NK-92 (cell line): ENCODE data around the gene HIF3A.
"Not testable (repeated sequence)": the region's sequence is repeated elsewhere in the genome, so short reads cannot be mapped to it uniquely, and the experiment has no call there.

Experiments
- DNase-seq: peaks from one replicate; lab custom pipeline; 2025; ENCODE audit not compliant: unreplicated experiment; lab: John Stamatoyannopoulos, UW

The HIF3A gene

DNA sequence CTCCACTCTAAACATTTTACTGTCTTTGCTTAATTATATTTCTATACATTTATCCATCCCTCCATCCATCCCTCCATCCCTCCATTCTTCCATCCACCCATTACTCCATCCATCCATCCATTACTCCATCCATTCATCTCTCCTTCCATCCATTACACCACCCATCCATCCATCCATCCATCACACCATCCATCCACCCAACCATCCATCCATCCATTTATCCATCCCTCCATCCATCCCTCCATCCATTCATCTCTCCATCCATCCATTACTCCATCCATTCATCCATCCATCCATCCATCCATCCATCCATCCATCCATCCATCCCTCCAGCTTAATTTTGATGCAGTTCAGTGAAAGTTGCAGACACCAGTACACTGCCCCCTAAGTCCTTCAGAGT lies 5.0 kb upstream of the HIF3A start:
- DNase-seq = no peak

DNA sequence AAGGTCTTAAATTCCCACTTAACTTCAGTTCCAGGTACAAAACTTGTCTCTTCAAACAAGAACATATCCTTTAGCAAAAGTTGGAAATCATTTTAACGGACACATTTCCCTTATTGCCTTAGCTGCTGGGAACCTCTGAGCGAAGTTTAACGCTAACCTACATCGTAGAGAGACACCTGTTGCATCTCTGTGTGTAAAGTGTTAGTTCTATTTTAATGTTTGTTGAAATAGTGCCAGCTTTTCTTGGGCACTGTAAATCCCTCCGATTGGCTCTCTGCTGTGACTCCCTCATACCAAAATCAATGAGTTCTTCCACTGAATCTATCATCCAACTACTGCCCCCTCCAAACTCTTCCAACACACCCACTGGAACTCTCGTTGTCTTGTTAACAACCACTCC lies 2.3 kb upstream of the HIF3A start:
- DNase-seq = no peak

DNA sequence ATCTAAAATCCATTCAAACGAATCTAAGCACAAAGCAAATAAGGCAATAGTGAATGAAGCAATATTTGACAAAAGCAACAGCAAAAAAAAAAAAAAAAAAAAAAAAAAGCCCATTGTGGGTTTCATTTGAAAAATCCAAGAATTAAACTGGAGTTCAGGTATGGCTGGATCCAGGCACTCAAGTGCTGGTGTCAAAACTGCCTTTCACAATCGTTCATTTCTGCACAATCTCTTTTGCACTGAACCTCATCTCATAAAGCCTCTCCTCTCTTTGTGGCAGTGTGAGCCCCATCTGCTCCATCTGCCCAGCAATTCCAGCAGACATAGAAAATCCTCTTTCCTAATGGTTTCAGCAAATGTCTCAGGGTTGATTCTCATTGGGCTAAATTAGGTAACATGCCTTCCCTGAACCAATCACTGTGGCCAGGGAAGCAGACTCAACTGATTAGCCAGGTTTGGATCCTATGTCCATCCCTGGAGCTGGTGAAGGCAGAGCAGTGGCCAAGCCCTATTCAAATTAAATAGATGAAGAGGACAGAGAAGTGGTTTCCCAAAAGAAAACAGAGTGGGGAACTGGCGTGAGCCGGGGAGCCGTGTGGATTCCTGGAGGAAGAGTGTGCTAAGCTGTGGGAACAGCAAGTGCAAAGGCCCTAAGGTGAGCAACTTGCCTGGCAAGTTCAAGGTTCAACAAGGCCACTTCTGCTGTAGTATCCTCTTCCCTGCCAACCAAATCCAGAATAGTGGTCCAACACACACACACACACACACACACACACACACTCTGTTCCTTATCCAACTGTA lies 1.2 kb upstream of the HIF3A start:
- DNase-seq = no peak

DNA sequence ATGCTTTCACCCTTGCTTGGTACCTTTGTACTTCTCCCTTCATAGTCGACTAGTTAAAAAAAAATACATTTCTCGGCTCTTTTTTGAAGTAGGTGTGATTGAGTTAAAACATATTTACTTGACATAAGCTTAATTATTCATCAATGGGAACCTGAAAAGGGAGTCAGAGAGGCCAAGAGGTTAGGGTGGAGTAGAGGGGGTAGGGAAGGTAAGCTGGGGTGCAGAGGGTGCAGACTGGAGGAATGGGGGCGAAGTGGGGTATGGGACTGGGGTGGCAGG lies 701 bp upstream of the HIF3A start:
- no peak for DNase-seq

- DNase-seq = no peak
Observed at GRCh38 chr19:46297700-46298478, 1.0 kb downstream of the HIF3A start.

DNA sequence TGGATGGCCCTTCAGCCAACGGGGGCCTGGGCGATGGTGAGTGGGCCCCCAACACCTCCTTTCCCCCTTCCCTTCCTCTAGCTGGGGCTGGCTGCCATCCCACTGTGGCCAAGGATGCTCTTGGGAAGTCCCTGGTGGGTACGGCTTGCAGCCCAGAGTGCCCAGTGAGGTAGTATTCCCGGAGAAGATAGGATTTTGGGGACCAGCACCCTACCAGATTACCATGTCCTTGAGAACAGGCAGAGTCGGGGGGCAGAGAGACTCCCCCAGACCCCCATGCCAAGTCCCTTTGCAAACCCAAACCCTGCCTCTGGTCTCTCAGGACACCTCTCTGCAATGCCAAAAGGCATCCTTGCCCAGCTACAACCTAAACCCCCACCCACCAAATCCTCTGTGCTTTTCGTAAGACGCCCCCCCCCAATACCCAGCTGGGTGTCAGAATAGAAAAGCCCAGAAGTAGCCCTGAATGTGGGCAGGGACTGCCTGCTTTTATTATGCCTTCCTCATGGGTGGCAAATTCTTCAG lies 1.7 kb downstream of the HIF3A start:
- no peak for DNase-seq

DNA sequence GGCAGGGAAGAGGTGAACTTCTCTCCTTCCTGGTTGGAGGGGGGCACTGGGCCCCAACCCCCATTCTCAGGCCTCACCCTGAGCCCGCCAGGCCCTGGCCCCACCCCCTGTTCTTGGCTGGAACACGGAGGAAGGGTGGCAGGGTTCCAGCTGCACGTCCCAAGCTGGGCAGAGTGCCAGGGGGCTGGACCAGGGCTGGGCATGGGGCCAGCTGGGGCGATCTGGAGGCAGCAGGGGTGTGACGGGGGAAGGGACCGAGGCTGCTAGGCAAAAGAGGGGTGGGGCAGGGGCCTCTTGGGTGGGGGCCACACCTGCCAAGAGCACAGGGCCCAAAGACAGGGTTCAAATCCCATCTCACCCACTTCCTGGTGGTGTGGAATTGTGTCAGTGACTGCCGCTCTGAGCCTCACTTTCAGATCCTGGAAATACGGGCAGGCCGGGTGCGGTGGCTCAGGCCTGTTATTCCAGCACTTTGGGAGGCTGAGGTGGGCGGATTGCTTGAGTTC lies 2.2 kb downstream of the HIF3A start:
- no peak for DNase-seq

- no peak for DNase-seq
Observed at GRCh38 chr19:46299695-46300094, 2.9 kb downstream of the HIF3A start.

- no peak for DNase-seq
Observed at GRCh38 chr19:46303322-46303690, 6.5 kb downstream of the HIF3A start.

DNA sequence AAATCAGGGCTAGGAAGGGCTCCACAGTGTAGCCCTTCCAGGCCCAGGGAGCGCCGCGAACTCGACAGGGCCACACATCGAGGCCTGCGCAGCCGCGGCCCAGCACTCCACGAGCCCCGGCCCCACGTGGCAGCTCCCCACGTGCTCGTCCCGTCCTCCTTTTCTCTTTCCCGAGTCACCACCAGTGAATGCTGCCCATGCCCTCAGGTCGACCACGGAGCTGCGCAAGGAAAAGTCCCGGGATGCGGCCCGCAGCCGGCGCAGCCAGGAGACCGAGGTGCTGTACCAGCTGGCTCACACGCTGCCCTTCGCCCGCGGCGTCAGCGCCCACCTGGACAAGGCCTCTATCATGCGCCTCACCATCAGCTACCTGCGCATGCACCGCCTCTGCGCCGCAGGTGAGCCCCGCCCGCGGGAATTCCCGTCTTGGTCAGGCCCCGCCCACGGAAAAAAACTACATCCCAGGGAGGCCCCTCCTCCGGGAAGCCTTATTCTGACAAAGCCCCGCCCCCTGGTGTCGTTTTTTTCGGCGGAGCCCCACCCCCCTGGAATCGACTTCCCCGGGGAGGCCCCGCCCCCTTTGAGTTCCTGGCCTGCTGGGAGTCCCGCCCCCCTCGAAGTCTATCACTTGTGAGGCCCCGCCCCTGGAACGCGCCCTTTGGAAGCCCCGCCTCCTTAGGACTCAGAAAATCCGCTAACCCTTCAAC lies 7.0 kb downstream of the HIF3A start:
- DNase-seq = no peak

GRCh38 chr19:46306501-46306900 lies 9.7 kb downstream of the HIF3A start:
- DNase-seq = no peak

DNA sequence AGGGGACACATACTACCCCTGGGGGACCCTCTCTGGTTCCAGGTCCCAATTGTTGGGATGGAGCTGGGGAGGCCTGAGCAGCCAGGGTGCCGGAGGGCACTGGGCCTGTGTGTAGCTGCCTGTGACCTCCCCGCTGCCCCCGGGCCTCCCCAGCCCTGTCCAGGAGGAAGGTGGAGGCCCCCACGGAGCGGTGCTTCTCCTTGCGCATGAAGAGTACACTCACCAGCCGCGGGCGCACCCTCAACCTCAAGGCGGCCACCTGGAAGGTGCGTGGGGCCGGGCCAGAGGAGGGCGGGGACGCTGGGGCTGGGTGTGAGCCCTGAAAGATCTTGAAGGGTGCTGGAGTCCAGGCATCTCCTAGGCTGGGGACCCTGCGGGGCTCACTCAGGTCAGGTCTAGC lies 11.7 kb downstream of the HIF3A start:
- no peak for DNase-seq

- DNase-seq = no peak
Observed at GRCh38 chr19:46309056-46309455, 12.2 kb downstream of the HIF3A start.

- no peak for DNase-seq
Observed at GRCh38 chr19:46311444-46311843, 14.6 kb downstream of the HIF3A start.

DNA sequence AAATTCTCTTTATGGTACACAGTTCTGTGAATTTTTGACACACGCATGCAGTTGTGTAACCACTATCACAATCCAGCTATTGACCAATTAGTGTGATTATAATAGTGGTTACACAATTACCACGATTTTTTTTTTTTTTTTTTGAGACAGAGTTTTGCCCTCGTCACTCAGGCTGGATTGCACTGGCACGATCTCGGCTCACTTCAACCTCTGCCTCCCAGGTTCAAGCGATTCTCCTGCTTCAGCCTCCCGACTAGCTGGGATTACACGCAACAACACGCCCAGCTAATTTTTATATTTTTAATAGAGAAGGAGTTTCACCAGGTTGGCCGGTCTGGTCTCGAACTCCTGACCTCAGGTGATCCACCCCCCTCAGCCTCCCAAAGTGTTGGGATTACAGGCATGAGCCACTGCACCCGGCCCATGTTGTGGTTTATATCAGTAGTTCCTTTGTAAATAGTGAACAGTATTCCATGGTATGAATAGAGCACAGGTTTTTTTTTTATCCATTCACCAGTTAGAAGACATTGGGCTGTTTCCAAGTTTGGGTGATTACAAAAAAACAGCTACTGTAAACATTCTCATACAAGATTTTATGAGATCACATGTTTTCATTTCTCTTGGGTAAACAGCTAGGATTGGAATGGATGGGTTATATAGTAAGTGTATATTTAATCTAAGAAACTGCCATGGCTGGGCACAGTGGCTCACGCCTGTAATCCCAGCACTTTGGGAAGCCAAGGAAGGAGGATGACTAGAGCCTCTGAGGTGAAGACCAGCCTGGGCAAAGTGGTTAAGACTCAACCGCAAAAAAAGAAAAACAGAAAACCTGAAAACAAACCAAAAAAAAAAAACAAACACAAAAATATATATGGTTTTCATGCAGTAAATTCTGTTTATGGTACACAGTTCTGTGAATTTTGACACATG lies 17.0 kb downstream of the HIF3A start:
- DNase-seq = not testable (repeated sequence)

- no peak for DNase-seq
Observed at GRCh38 chr19:46317339-46317738, 20.5 kb downstream of the HIF3A start.

DNA sequence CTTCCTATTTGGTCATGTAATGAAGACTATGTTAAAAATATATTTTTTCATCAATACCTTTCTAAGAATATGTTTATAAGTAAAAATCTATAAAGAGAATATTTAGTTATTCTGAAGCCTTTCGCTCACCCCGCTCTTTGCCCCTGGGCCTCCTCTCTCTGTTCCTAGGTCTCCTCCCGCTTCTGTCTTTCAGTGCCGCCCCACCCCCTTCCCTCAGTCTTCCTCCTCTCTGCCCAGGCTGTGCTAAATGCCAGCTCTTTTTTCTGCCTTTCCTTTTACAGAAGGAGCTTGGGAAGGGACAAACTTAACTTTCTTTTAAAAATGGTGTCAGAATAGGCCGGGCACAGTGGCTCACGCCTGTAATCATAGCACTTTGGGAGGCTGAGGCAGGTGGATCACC lies 22.8 kb downstream of the HIF3A start:
- DNase-seq = no peak

- DNase-seq = no peak
Observed at GRCh38 chr19:46320559-46320958, 23.7 kb downstream of the HIF3A start.

DNA sequence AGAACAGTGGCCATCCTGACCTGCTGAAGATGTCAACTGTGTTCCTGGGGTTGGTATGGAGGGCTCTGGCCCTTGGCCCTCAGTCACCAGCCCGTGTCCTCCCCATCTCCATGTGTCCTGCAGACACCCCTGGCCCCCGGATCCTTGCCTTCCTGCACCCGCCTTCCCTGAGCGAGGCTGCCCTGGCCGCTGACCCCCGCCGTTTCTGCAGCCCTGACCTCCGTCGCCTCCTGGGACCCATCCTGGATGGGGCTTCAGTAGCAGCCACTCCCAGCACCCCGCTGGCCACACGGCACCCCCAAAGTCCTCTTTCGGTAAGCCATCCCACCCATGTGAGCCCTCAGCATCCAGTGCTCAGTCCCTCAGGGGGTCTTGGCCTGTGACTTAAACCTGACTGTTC lies 24.8 kb downstream of the HIF3A start:
- DNase-seq = no peak

DNA sequence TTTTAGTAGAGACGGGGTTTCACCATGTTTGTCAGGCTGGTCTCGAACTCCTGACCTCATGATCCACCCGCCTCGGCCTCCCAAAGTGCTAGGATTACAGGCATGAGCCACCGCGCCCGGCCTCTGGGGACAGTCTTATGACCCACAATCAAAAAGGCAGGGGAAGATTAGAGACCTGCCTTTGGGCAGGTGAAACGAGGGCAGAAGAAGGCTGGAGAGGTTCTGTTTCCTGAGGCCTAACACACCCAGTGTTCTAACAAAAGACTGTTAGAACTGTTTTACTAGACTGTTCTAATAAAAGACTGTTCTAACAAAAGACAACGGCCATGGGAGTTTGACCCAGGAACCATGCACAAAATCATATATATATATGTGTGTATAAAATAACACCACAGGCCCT lies 26.4 kb downstream of the HIF3A start:
- DNase-seq = not testable (repeated sequence)

DNA sequence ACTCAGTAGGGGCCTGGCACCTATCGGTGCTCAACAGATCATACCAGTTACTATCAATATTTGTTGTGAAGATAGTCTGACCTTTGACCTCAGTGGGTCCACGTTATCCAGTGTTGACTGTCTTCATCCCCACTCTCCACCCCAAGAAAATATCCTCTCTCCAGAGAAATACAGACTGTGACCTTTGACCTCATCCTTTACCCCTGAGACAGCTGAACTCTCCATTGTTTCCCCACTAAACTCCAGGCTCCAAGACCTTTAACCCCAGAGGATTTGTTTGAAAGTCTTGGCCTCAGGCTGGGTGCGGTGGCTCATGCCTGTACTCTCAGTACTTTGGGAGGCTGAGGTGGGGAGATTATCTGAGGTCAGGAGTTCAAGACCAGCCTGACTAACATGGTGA lies 27.4 kb downstream of the HIF3A start:
- DNase-seq = no peak
